Panc1 (cell line): ENCODE results near the gene GRIK4. TPM values are rescaled to one million over a fixed set of nuclear protein-coding genes. Genes with fewer than 3 reads are reported as not detected.

ENCODE experiments used
- ATAC-seq: fragments of 200-7000 bp; cut with Tn5 transposase; 2 replicates; pipeline ENCODE4 v1.9.1; 2020; ENCODE audit warnings: mild to moderate bottlenecking, moderate library complexity
- BruUV-seq: library from RNA; stranded (reverse); fragments of 400-500 nt; replicated peaks from 2 replicates; lab custom pipeline; 2021; lab: Mats Ljungman, UMichigan
- CTCF ChIA-PET: fragments of 300-600 bp; sonication (Branson Sonifier 250); formaldehyde crosslinking; loops from one replicate; lab custom pipeline; 2022; ENCODE audit warnings: antibody characterized with exemption; lab: Charles Lee
- POLR2A ChIA-PET: fragments of 300-600 bp; sonication (Branson Sonifier 250); formaldehyde crosslinking; loops from one replicate; lab custom pipeline; 2022; ENCODE audit warnings: antibody characterized with exemption; lab: Charles Lee
- DNase-seq: peaks from one replicate; pipeline ENCODE4 v3.0.0-alpha.2; 2010; ENCODE audit warnings: low read depth, low spot score
- H3K27ac ChIP-seq: 2 replicates; pipeline ENCODE4 v1.5.1; 2011; ENCODE audit warnings: mild to moderate bottlenecking, low read length, inconsistent platforms
- H3K27me3 ChIP-seq: fragments of 200-500 bp; sonication (Bioruptor generic); 2 replicates; pipeline ENCODE4 v1.6.0; 2014; ENCODE audit warnings: low read length, inconsistent platforms; ENCODE audit not compliant: control insufficient read depth, insufficient read depth
- H3K36me3 ChIP-seq: fragments of 200-500 bp; sonication (Bioruptor generic); 2 replicates; pipeline ENCODE4 v1.5.1; 2014; ENCODE audit warnings: inconsistent platforms, mild to moderate bottlenecking, low read length, moderate library complexity; ENCODE audit not compliant: control insufficient read depth, insufficient read depth
- H3K4me1 ChIP-seq: 2 replicates; pipeline ENCODE4 v1.5.1; 2011; ENCODE audit warnings: inconsistent platforms, mild to moderate bottlenecking, low read length, moderate library complexity; ENCODE audit not compliant: control insufficient read depth, insufficient read depth
- H3K4me3 ChIP-seq, 2 experiments: 2 replicates each; pipeline ENCODE4 v1.5.1; 2011 to 2012; ENCODE audit warnings: low read depth in 2 of 2, low read length in 2 of 2, mild to moderate bottlenecking in 2 of 2, inconsistent platforms in 1 of 2, moderate library complexity in 1 of 2
- H3K9me3 ChIP-seq: fragments of 200-500 bp; sonication (Bioruptor generic); 2 replicates; pipeline ENCODE4 v1.5.1; 2014; ENCODE audit warnings: low read depth, mild to moderate bottlenecking, inconsistent platforms, low read length, moderate library complexity; ENCODE audit not compliant: control insufficient read depth, insufficient read depth
- POLR2AphosphoS5 ChIP-seq: IDR thresholded peaks from 2 replicates; pipeline ENCODE4 v1.6.1; 2012; ENCODE audit warnings: mild to moderate bottlenecking, low read depth, low read length, moderate library complexity
- SIN3A ChIP-seq: IDR thresholded peaks from 2 replicates; pipeline ENCODE4 v1.6.1; 2012; ENCODE audit warnings: low read depth, mild to moderate bottlenecking, low read length, moderate library complexity, borderline replicate concordance; ENCODE audit not compliant: insufficient read depth
- TCF7L2 ChIP-seq: IDR thresholded peaks from 2 replicates; pipeline ENCODE4 v1.6.1; 2011; ENCODE audit warnings: mild to moderate bottlenecking, low read depth, low read length, inconsistent platforms
- in situ Hi-C: cut with HindIII; loops from 2 replicates; pipeline ENCODE4 v1.10.0; 2016; ENCODE audit warnings: low sequenced_read_pairs, low pct_unique_long_range_greater_than_20kb
- intact Hi-C: fragments of 100-400 bp; cut with micrococcal nuclease; formaldehyde crosslinking; loops from one replicate; pipeline ENCODE4 v1.10.0; 2022; ENCODE audit not compliant: unreplicated experiment
- total RNA-seq: library from RNA; stranded (reverse); gene quantifications from one replicate; pipeline ENCODE4 v1.2.1, GENCODE V29; 2021; ENCODE audit not compliant: unreplicated experiment
- TF ChIP-seq, protein P1 (sequence below): fragments of 450-650 bp; IDR thresholded peaks from 2 replicates; pipeline ENCODE4 v1.5.1; 2017; ENCODE audit warnings: mild to moderate bottlenecking
- TF ChIP-seq, protein P2 (sequence below), 2 experiments: IDR thresholded peaks; 2 replicates each; pipeline ENCODE4 v1.6.1; 2011 to 2012; ENCODE audit warnings: low read depth in 2 of 2, control low read depth in 1 of 2, low read length in 1 of 2, mild to moderate bottlenecking in 1 of 2, moderate library complexity in 1 of 2; ENCODE audit not compliant: insufficient read depth in 1 of 2

Gene GRIK4
- total RNA-seq, 1 experiment from 2014 or later: 0.62 TPM

DNA sequence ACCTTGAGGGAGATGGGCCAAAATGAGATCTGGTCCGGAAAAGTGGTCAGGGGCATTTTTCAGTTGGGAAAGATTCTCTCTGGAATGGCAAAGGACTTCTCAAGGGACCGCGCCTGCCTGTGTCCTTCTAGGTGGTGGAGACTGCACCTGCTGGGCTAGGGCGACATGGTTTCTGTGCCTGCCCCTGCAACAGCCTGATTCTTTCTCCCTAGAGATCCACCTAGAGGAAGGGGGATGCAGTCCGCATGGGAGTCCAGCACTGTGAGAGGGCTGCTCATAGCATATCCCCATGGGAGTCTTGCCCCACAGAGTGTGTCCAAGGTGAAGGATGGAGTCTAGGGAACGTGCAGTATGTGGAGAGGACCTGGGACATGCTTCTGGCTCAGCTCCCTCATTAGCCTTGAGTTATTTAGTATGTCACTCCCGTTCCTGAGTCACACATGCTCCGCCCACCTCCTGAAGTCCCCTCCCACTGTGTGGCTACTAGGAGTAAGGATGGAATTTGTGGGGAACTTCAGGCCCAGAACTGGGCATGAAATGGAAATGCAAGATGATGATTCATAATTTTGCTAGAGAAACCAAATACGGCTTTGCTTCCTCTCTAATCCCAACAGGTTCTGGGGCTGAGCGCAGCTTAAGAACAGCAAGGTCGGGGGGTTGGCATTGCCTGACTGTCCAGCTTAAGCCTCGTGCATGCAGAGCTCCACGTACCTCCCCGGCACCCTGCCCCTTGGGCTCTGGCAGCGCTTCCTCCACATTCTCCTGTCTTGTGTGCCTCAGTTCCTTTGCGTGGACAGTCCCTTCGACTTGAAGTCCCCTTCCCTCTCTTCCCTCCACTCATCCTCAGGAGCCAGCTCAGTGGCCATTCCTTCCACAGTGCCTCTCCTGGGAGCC, 35.0 kb downstream of the GRIK4 start:
- ChIA-PET POLR2A (no interaction called here), CTCF (no interaction called here)
- BruUV-seq: no TSS peak
- intact Hi-C loops: no loop called here
- no peaks in the 10 kb centered on the region for H3K27me3 ChIP-seq
- H3K4me3 ChIP-seq: no peak overlapping the region
- H3K4me1 ChIP-seq: peaks cover 7% of the 10 kb centered on the region; the same call in 1 of the 2 replicates
- peak; percentile 15 for ATAC-seq
- TF ChIP-seq, protein P1, sequence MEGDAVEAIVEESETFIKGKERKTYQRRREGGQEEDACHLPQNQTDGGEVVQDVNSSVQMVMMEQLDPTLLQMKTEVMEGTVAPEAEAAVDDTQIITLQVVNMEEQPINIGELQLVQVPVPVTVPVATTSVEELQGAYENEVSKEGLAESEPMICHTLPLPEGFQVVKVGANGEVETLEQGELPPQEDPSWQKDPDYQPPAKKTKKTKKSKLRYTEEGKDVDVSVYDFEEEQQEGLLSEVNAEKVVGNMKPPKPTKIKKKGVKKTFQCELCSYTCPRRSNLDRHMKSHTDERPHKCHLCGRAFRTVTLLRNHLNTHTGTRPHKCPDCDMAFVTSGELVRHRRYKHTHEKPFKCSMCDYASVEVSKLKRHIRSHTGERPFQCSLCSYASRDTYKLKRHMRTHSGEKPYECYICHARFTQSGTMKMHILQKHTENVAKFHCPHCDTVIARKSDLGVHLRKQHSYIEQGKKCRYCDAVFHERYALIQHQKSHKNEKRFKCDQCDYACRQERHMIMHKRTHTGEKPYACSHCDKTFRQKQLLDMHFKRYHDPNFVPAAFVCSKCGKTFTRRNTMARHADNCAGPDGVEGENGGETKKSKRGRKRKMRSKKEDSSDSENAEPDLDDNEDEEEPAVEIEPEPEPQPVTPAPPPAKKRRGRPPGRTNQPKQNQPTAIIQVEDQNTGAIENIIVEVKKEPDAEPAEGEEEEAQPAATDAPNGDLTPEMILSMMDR: no peak
- no peak for TF ChIP-seq SIN3A
- TF ChIP-seq POLR2AphosphoS5: no peak
- no peak for TF ChIP-seq TCF7L2
- TF ChIP-seq, protein P2, sequence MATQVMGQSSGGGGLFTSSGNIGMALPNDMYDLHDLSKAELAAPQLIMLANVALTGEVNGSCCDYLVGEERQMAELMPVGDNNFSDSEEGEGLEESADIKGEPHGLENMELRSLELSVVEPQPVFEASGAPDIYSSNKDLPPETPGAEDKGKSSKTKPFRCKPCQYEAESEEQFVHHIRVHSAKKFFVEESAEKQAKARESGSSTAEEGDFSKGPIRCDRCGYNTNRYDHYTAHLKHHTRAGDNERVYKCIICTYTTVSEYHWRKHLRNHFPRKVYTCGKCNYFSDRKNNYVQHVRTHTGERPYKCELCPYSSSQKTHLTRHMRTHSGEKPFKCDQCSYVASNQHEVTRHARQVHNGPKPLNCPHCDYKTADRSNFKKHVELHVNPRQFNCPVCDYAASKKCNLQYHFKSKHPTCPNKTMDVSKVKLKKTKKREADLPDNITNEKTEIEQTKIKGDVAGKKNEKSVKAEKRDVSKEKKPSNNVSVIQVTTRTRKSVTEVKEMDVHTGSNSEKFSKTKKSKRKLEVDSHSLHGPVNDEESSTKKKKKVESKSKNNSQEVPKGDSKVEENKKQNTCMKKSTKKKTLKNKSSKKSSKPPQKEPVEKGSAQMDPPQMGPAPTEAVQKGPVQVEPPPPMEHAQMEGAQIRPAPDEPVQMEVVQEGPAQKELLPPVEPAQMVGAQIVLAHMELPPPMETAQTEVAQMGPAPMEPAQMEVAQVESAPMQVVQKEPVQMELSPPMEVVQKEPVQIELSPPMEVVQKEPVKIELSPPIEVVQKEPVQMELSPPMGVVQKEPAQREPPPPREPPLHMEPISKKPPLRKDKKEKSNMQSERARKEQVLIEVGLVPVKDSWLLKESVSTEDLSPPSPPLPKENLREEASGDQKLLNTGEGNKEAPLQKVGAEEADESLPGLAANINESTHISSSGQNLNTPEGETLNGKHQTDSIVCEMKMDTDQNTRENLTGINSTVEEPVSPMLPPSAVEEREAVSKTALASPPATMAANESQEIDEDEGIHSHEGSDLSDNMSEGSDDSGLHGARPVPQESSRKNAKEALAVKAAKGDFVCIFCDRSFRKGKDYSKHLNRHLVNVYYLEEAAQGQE (IDR thresholded peaks at IDR 0.05; ENCODE audit: insufficient read depth in 1 of 2, low read depth in 2 of 2, low read length in 1 of 2): no peak
- H3K9me3 ChIP-seq: no peaks in the 10 kb centered on the region
- H3K27ac ChIP-seq: no peak overlapping the region
- DNase-seq: no peak
- in situ Hi-C loops: no loop called here
- H3K36me3 ChIP-seq: no peaks in the 10 kb centered on the region

DNA sequence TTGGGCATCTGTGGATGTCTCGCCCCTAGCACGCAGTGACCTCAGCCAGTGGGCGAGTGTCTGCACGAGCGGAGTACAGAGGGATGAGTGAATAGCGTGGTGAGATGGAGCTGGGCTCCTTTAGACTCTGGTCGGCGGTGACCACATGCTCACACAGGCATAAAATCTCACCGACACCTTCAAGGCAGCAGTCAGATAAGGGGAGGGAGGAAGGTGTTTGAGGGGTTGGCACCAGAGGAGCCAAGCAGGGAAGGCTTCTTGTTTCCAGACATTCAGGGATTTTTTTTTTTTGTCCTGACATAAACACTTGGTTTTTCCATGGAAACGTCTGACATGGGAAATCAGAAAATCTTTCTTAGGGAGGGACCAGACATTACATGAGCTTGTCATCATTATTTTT, 35.8 kb downstream of the GRIK4 start:
- no TSS peak for BruUV-seq
- Histone ChIP-seq H3K27ac (no peak overlapping the region), H3K4me1 (peaks cover 7% of the 10 kb centered on the region; the same call in 1 of the 2 replicates), H3K36me3 (no peaks in the 10 kb centered on the region), H3K9me3 (no peaks in the 10 kb centered on the region), H3K27me3 (no peaks in the 10 kb centered on the region), H3K4me3 (no peak overlapping the region)
- CTCF ChIA-PET: no interaction called here
- TF ChIP-seq TCF7L2 (no peak), POLR2AphosphoS5 (no peak), SIN3A (no peak)
- TF ChIP-seq, protein P2 (IDR thresholded peaks at IDR 0.05; ENCODE audit: insufficient read depth in 1 of 2, low read depth in 2 of 2, low read length in 1 of 2): no peak
- TF ChIP-seq, protein P1: no peak
- POLR2A ChIA-PET: no interaction called here
- in situ Hi-C loops: no loop called here
- DNase-seq (no peak), ATAC-seq (no peak)
- intact Hi-C loops: no loop called here
